AG10803 (cell line): Measurements from ENCODE around the gene CUBN.

Experiments used
- DNase-seq: peaks from one replicate; pipeline ENCODE4 v3.0.0; 2010; ENCODE audit warnings: low read depth
- H3K4me3 ChIP-seq: 2 replicates; pipeline ENCODE4 v1.5.1; 2011; ENCODE audit warnings: mild to moderate bottlenecking, low read length, control low read depth
- CTCF ChIP-seq: conservative IDR thresholded peaks from 2 replicates; pipeline ENCODE4 v1.5.1; 2011; ENCODE audit warnings: mild to moderate bottlenecking, low read length, control low read depth, inconsistent platforms

Gene CUBN

GRCh38 chr10:17128261-17128660, 1.4 kb downstream of the CUBN start:
- no peak for TF ChIP-seq CTCF
- no peak overlapping the region for H3K4me3 ChIP-seq
- DNase-seq = no peak

DNA sequence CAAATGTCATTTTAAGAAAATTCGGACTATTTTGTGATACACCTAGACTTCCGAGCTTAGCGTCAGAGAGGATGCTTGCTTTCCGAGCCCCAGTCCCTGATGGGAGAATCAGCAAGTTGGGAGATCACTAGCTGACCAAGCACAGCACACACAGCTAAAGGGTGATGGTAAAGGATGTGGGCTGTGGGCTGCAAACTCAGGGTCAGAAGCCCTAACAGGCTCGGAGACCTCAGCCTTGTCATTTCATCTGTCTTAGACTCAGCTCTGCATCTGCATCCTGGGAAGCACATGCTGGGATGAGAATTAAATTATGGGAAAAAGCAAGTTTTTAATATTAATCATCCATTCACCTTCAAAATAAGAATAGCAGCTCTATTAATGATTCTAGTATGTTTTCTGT, 3.3 kb downstream of the CUBN start:
- no peak overlapping the region for H3K4me3 ChIP-seq
- no peak for TF ChIP-seq CTCF
- DNase-seq = no peak

DNA sequence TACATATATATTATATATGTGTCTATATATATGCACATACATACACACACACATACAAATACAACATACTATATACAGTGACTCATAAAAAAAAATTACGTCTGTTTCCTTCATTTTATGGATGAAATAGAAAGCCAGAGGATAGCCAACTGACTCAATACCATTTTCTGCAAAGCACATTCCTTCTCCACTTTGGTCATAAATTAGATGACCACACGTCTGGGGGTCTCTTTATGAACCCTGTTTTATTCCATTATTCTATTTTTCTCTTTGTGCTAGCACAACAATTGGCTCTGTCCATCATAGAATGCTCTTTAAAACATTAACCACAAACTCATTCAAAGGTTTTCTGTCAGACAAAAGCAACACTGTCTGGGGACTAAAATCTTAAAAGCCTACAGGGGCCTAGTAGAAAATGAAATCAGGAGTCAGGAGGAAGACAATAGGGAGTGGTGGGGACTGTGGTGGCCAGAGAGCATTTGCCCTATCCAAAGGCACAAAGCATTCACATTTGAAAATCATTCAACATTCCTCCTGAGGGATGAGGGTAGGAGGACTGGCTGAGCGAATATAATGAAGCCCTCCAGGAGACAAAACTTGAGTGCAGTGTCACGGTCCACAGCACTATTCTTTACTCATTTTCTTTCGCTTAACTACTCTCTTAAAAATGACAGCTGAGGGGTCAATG, 4.3 kb downstream of the CUBN start:
- no peak overlapping the region for H3K4me3 ChIP-seq
- no peak for TF ChIP-seq CTCF
- no peak for DNase-seq

DNA sequence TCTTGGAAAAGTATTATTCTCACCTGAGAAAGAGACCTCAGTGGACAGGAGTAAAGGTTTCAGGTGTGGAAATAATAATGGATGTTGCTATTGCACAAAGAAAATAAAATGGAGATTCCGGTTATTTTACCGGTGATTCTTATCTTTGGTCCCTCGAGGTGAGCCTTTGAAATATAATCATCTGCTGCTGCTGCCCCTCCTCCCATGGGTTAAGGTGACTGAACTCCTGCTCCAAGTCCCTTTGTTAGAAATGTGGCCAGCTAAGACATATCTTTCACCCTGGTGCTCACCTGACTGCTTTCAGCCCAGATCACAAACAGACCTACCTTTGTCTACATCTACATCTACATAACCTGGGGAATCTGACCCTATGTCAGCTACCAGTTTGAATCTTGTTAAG, 5.7 kb downstream of the CUBN start:
- TF ChIP-seq CTCF = no peak
- no peak for DNase-seq
- H3K4me3 ChIP-seq = no peak overlapping the region

DNA sequence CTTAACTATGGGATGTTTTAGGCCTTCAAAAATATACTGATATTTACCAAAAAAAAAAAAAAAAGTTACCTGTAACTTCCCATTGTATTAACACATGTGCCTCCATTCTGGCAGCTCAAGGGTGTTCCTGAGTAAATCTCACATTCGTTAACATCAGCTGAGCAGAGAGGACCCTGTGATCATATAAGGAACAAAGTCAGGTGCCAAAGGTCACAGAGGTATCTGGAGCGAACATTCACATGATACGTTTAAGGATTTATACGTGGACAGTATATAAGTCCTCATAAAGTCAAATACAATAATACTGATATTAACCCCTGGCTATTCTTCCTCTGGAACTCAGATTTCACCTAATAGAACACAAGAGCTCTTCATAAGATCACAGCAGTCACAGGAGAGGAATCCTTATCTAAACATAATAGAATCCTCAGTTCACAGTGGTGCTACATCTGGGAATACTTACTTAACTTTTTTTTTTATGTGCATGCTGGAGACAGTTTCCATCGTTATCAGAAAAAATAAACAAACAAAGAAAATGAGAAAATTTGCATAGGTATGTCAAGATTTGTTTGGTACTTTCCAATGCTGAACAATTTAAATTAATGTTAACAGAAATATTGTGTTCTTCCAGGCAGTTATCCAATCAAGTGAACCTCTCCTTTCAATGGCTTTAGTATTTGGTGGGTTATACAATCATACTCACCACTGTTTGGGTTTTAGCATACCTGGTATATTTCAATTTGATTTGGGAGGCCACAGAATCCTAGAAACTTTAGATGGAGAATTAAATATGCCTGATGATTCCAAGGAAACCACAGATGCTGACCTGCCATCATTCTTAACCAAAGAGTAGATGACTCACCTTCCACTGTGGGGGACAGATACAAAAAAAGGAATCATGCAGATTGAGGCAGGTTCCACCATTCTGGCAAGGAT, 6.6 kb downstream of the CUBN start:
- H3K4me3 ChIP-seq = no peak overlapping the region
- no peak for TF ChIP-seq CTCF
- DNase-seq = peak; percentile 79

DNA sequence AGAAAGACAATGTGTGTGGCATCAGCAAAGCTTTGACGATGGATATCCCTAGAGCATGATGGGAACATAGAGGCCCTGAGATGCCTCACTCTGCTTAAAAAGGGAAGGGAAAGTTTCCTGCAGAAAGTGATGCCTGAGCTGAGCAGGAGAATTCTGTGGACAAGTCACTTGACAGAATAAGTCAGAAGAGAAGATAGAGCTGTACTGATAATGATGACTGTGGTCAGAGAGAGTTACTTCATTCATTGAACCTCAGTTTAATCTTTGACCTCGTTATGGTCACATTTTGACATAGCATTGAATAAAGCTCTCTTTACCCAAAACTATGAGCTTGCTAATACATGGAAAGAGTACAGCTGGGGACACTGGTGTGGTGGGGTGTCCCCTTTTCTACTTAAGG, 7.6 kb downstream of the CUBN start:
- no peak overlapping the region for H3K4me3 ChIP-seq
- no peak for TF ChIP-seq CTCF
- no peak for DNase-seq

DNA sequence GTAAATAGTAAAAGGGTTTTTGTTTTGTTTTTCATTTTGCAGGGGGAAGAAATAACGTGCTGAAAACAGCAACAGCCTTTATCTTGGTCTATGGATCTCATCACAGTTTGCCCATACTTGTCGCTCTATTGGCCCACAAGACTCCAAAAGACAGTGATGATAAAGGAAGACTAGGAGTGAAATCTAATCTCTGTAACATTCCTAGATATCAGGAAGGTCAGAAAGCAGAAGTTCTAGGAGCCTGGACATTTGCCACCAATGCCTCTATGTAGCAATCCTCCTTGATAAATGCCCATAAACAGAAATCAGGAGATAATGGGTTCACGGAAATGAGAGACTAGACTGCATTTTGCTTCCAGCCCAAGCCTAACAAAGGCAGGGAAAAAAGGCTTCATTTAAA, 8.9 kb downstream of the CUBN start:
- no peak for DNase-seq
- no peak overlapping the region for H3K4me3 ChIP-seq
- no peak for TF ChIP-seq CTCF
